Left ventricle myocardium inferior (tissue), 1 donor: ENCODE results near the gene CHAC2. TPM values are rescaled to one million over a fixed set of nuclear protein-coding genes. Genes with fewer than 3 reads are reported as not detected.

Experiments
- DNase-seq: peaks from one replicate; pipeline ENCODE4 v3.0.0-alpha.2; 2020
- H3K27ac ChIP-seq: fragments of 200-600 bp; replicated peaks from 2 replicates; pipeline ENCODE4 v1.8.0; 2021
- H3K27me3 ChIP-seq: fragments of 200-600 bp; 2 replicates; pipeline ENCODE4 v1.8.0; 2021; ENCODE audit warnings: low read depth
- H3K36me3 ChIP-seq: fragments of 200-600 bp; 2 replicates; pipeline ENCODE4 v1.8.0; 2021
- H3K4me1 ChIP-seq: fragments of 200-600 bp; 2 replicates; pipeline ENCODE4 v1.8.0; 2021
- H3K4me3 ChIP-seq: fragments of 200-600 bp; 2 replicates; pipeline ENCODE4 v1.8.0; 2021; ENCODE audit warnings: mild to moderate bottlenecking, moderate library complexity
- H3K9me3 ChIP-seq: fragments of 200-600 bp; replicated peaks from 2 replicates; pipeline ENCODE4 v1.8.0; 2021
- CTCF ChIP-seq: fragments of 200-600 bp; IDR thresholded peaks from 2 replicates; pipeline ENCODE4 v1.8.0; 2021; ENCODE audit warnings: antibody characterized with exemption, mild to moderate bottlenecking, borderline replicate concordance
- intact Hi-C: fragments of 100-400 bp; cut with micrococcal nuclease; formaldehyde crosslinking; loops from one replicate; pipeline ENCODE4 v1.11.0; 2022
- total RNA-seq: library from RNA; stranded (reverse); fragmentation: NEBNext Ultra II Directional; extraction: Animal tissue kit (Norgen Biotek cat#: 25700); gene quantifications from one replicate; pipeline ENCODE4 v1.2.1, GENCODE V29; 2021
- donor health status: DM: no; HTN: yes; CAD: no; lungs with severe emphysema.

The CHAC2 gene
- total RNA-seq, 1 donor from 2014 or later, result 3.8 TPM

GRCh38 chr2:53785366-53785765, 17.8 kb downstream of the CHAC2 start:
- peaks cover 64% of the 10 kb centered on the region for H3K4me1 ChIP-seq
- intact Hi-C loops, result no loop called here

GRCh38 chr2:53786352-53786704, 18.7 kb downstream of the CHAC2 start:
- DNase-seq, result no peak

More at GRCh38 chr2:53785366-53785765, 17.8 kb downstream of the CHAC2 start:
- H3K36me3 ChIP-seq, result peaks cover 17% of the 10 kb centered on the region
- H3K9me3 ChIP-seq, result no peaks in the 10 kb centered on the region
- DNase-seq, result no peak
- H3K4me3 ChIP-seq, result peak overlapping the region; percentile 92
- H3K27me3 ChIP-seq, result no peaks in the 10 kb centered on the region
- TF ChIP-seq CTCF, result no peak
- H3K27ac ChIP-seq, result no peak overlapping the region

GRCh38 chr2:53786705-53787613, 19.4 kb downstream of the CHAC2 start, which contains the start of the genes ASB3 and ERLEC1:
Gene ASB3 (minus strand): TSS chr2:53786953. CDS start chr2:53765572, 21,381 bp downstream.
Gene ERLEC1 (plus strand): TSS chr2:53787044. CDS start chr2:53787211, 167 bp downstream.
- TF ChIP-seq CTCF, result no peak
- Histone ChIP-seq H3K4me3 (peak within 1 kb of the TSS; percentile 92), H3K4me1 (peaks cover 70% of the 10 kb centered on the region), H3K36me3 (peaks cover 8% of the 10 kb centered on the region), H3K9me3 (no peaks in the 10 kb centered on the region), H3K27ac (peak within 1 kb of the TSS; percentile 87), H3K27me3 (no peaks in the 10 kb centered on the region)
- intact Hi-C loops, result no loop called here
- DNase-seq, result peak; percentile 90

More at GRCh38 chr2:53786352-53786704, 18.7 kb downstream of the CHAC2 start:
- H3K36me3 ChIP-seq, result peaks cover 15% of the 10 kb centered on the region
- peaks cover 70% of the 10 kb centered on the region for H3K4me1 ChIP-seq
- H3K4me3 ChIP-seq, result peak overlapping the region; percentile 92
- no peaks in the 10 kb centered on the region for H3K9me3 ChIP-seq
- H3K27me3 ChIP-seq, result no peaks in the 10 kb centered on the region
- peak overlapping the region; percentile 87 for H3K27ac ChIP-seq
- intact Hi-C loops, result no loop called here
- TF ChIP-seq CTCF, result no peak

GRCh38 chr2:53787614-53788289, 20.1 kb downstream of the CHAC2 start:
- Histone ChIP-seq H3K4me1 (peaks cover 69% of the 10 kb centered on the region), H3K27ac (peak overlapping the region; percentile 87), H3K4me3 (peak overlapping the region; percentile 92), H3K9me3 (no peaks in the 10 kb centered on the region), H3K27me3 (no peaks in the 10 kb centered on the region), H3K36me3 (peaks cover under 1% of the 10 kb centered on the region)
- TF ChIP-seq CTCF, result no peak
- intact Hi-C loops, result no loop called here
- no peak for DNase-seq

- Histone ChIP-seq H3K27me3 (no peaks in the 10 kb centered on the region), H3K36me3 (peaks cover 40% of the 10 kb centered on the region), H3K27ac (no peak overlapping the region), H3K4me1 (peaks cover 21% of the 10 kb centered on the region), H3K4me3 (no peak overlapping the region), H3K9me3 (no peaks in the 10 kb centered on the region)
- DNase-seq, result no peak
- no peak for TF ChIP-seq CTCF
- intact Hi-C loops, result no loop called here
Observed at GRCh38 chr2:53793261-53793660, 25.7 kb downstream of the CHAC2 start.
